GOT3 (cell line): ENCODE measurements around the gene AP3B1.

Experiments
- DNase-seq: peaks from one replicate; lab custom pipeline; 2025; ENCODE audit warnings: mixed read lengths; lab: John Stamatoyannopoulos, UW

The AP3B1 gene

GRCh38 chr5:77971776-77972468 lies 322.6 kb downstream of the AP3B1 start:
- no peak for DNase-seq

- DNase-seq = no peak
Measured at GRCh38 chr5:77970891-77971290, 323.6 kb downstream of the AP3B1 start.

- no peak for DNase-seq
Measured at GRCh38 chr5:77963795-77964194, 330.7 kb downstream of the AP3B1 start.

- DNase-seq = no peak
Measured at GRCh38 chr5:77960863-77961396, 333.6 kb downstream of the AP3B1 start.

- no peak for DNase-seq
Measured at GRCh38 chr5:77960305-77960704, 334.2 kb downstream of the AP3B1 start.

GRCh38 chr5:77958642-77959330 lies 335.7 kb downstream of the AP3B1 start:
- no peak for DNase-seq

- DNase-seq = no peak
Measured at GRCh38 chr5:77957931-77958521, 336.5 kb downstream of the AP3B1 start.

- DNase-seq = no peak
Measured at GRCh38 chr5:77957516-77957915, 337.0 kb downstream of the AP3B1 start.

GRCh38 chr5:77957081-77957480 lies 337.4 kb downstream of the AP3B1 start:
- no peak for DNase-seq

- no peak for DNase-seq
Measured at GRCh38 chr5:77955577-77955976, 338.9 kb downstream of the AP3B1 start.

GRCh38 chr5:77953374-77953773 lies 341.1 kb downstream of the AP3B1 start:
- DNase-seq = no peak

- no peak for DNase-seq
Measured at GRCh38 chr5:77952636-77953212, 341.8 kb downstream of the AP3B1 start.
